Dendritic cell treated with granulocyte-macrophage colony-stimulating factor and Interleukin-4, amounts not matched to agents 40 ng/mL and 50 ng/mL, for 4 days (primary cell): ENCODE data around the gene CDH20.

Experiments used
- H3K27ac Mint-ChIP-seq: one replicate; pipeline ENCODE4 v1.8.0; 2022; ENCODE audit warnings: mild to moderate bottlenecking, mixed read lengths
- H3K27me3 Mint-ChIP-seq: one replicate; pipeline ENCODE4 v1.8.0; 2022; ENCODE audit warnings: mild to moderate bottlenecking, mixed read lengths
- H3K36me3 Mint-ChIP-seq: one replicate; pipeline ENCODE4 v1.8.0; 2022; ENCODE audit warnings: low read depth, mixed read lengths
- H3K4me1 Mint-ChIP-seq: one replicate; pipeline ENCODE4 v1.8.0; 2022; ENCODE audit warnings: low read depth, mixed read lengths
- H3K4me3 Mint-ChIP-seq: one replicate; pipeline ENCODE4 v1.8.0; 2022; ENCODE audit warnings: mild to moderate bottlenecking, moderate library complexity, mixed read lengths
- H3K9me3 Mint-ChIP-seq: one replicate; pipeline ENCODE4 v1.8.0; 2022; ENCODE audit warnings: mixed read lengths
- intact Hi-C: fragments of 100-400 bp; cut with micrococcal nuclease; formaldehyde crosslinking; loops from one replicate; pipeline ENCODE4 v1.15.0; 2022

The CDH20 gene

DNA sequence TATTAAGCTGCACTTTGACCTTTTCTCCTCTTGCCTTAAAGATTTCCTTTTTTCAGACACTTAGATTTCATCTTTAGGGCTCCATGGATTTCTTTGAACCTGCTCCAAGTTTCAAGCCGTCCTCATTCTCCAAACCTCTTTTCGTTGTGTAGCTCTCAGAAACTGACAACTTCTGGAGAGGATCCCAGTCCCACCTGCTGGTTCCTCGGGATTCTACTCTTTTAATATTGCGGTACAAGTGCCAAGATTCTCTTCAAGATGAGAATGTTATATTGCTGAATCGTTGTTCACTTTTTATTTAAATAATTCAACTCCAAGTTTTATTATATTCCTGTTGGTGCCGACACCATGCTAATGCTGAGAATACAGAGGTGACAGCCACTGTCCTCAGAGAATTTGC, 141.1 kb downstream of the CDH20 start:
- intact Hi-C loops, result no loop called here
- Mint-ChIP-seq H3K36me3 (no peaks in the 10 kb centered on the region), H3K4me3 (no peak overlapping the region), H3K27me3 (no peaks in the 10 kb centered on the region), H3K9me3 (no peaks in the 10 kb centered on the region), H3K4me1 (no peaks in the 10 kb centered on the region), H3K27ac (no peak overlapping the region)

DNA sequence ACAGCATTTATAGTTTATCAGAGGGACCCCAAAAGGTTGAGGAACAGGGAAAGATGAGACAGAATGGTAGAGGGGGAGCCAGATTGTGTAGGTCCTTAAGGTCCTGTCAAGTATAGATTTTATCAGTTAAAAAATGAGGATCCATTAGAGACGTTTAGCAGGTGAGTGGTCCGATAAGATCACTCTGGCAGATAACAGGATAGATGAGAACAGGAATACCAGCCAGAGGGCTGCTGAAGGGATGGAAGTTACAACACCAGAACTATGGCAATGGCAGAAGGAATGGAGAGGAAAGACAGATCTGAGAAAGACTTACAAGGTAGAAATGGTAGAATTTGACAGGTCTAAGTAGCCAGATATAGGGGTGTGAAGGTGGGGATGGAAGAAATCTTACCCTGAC, 141.7 kb downstream of the CDH20 start:
- intact Hi-C loops, result no loop called here
- no peaks in the 10 kb centered on the region for H3K9me3 Mint-ChIP-seq
- H3K4me1 Mint-ChIP-seq, result no peaks in the 10 kb centered on the region
- no peak overlapping the region for H3K4me3 Mint-ChIP-seq
- peaks cover 1% of the 10 kb centered on the region for H3K27me3 Mint-ChIP-seq
- H3K27ac Mint-ChIP-seq, result no peak overlapping the region
- no peaks in the 10 kb centered on the region for H3K36me3 Mint-ChIP-seq

GRCh38 chr18:61475931-61476330, 142.7 kb downstream of the CDH20 start:
- intact Hi-C loops, result no loop called here
- H3K36me3 Mint-ChIP-seq, result no peaks in the 10 kb centered on the region
- H3K27me3 Mint-ChIP-seq, result peaks cover 1% of the 10 kb centered on the region

DNA sequence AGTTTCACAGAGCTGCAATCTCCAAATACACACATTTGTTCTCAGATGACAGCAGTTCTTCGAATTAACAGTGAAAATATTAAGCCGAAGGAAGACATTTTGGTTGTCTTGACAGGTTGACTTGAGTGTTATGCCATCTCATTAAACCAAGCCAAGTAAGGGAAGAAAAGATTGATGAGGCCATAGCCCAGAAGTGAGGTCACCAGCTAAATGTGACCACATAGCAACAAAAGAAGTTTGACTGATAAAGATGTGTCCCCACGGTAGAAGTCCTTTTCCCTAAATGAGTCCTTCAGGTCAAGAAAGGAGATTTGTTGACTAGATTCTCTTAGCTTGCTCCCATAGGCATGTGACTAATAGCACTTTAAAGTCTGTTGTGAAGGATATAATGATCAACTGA, 156.1 kb downstream of the CDH20 start:
- Mint-ChIP-seq H3K27ac (no peak overlapping the region), H3K4me3 (no peak overlapping the region), H3K4me1 (no peaks in the 10 kb centered on the region), H3K36me3 (no peaks in the 10 kb centered on the region), H3K27me3 (no peaks in the 10 kb centered on the region), H3K9me3 (no peaks in the 10 kb centered on the region)
- intact Hi-C loops, result no loop called here

More at GRCh38 chr18:61475931-61476330, 142.7 kb downstream of the CDH20 start:
- Mint-ChIP-seq H3K4me1 (no peaks in the 10 kb centered on the region), H3K4me3 (no peak overlapping the region), H3K9me3 (no peaks in the 10 kb centered on the region), H3K27ac (no peak overlapping the region)

DNA sequence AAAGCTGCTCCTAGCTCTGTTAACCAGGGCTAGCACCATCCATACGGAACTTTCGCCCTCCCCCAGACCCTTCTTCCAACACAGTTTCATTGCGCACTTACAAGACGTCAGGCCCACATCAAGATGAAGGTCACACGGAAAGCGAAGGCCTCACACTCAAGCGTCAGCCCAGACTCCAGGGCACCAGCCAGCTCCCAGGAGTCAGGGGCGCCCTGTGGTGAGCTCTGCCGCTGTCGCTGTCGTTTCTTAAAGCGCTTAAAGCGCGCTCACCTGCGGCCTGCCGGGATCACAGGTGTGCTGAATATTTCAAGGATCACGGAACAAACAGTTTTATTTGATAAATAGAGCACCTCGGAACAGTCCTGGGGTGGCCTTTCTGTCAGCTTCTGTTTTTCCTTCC, 163.1 kb downstream of the CDH20 start:
- Mint-ChIP-seq H3K27me3 (no peaks in the 10 kb centered on the region), H3K36me3 (no peaks in the 10 kb centered on the region), H3K27ac (no peak overlapping the region), H3K9me3 (no peaks in the 10 kb centered on the region), H3K4me3 (no peak overlapping the region), H3K4me1 (no peaks in the 10 kb centered on the region)
- intact Hi-C loops, result no loop called here

DNA sequence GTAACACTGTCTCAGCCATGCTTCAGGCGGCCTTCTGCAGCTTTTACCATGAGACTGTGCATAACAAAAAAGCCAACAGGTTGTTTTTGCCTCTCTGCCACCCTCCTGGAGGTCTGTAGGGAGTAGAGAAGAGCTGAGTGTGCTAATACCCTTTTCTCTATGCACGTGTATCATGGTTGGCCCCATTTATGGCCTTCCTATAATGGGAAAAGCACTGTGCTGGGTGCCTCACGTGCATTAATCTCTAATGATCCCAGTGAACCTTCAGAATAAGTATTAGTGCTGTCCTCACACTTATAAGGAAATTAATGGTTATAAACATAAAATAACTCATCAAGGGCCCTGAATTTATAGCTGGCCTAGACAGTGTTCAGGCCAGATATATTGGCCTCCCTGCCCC, 164.2 kb downstream of the CDH20 start:
- intact Hi-C loops, result no loop called here
- peaks cover 2% of the 10 kb centered on the region for H3K27me3 Mint-ChIP-seq
- no peaks in the 10 kb centered on the region for H3K4me1 Mint-ChIP-seq
- no peaks in the 10 kb centered on the region for H3K36me3 Mint-ChIP-seq
- H3K9me3 Mint-ChIP-seq, result no peaks in the 10 kb centered on the region
- H3K4me3 Mint-ChIP-seq, result no peak overlapping the region
- H3K27ac Mint-ChIP-seq, result no peak overlapping the region

- Mint-ChIP-seq H3K36me3 (no peaks in the 10 kb centered on the region), H3K4me3 (no peak overlapping the region), H3K27me3 (peaks cover 12% of the 10 kb centered on the region), H3K4me1 (no peaks in the 10 kb centered on the region), H3K27ac (no peak overlapping the region), H3K9me3 (no peaks in the 10 kb centered on the region)
- intact Hi-C loops, result loop anchor here (5.0 kb wide), 3 partner anchors 180 to 820 kb away; no protein-coding TSS in a partner anchor
Observed at GRCh38 chr18:61502472-61502871, 169.2 kb downstream of the CDH20 start.

- intact Hi-C loops, result loop anchor here (5.0 kb wide), 3 partner anchors 181 to 821 kb away; no protein-coding TSS in a partner anchor
- Mint-ChIP-seq H3K4me1 (no peaks in the 10 kb centered on the region), H3K9me3 (no peaks in the 10 kb centered on the region), H3K27me3 (peaks cover 12% of the 10 kb centered on the region), H3K27ac (no peak overlapping the region), H3K4me3 (no peak overlapping the region), H3K36me3 (no peaks in the 10 kb centered on the region)
Observed at GRCh38 chr18:61503688-61504087, 170.5 kb downstream of the CDH20 start.

GRCh38 chr18:61528961-61529360, 195.7 kb downstream of the CDH20 start:
- Mint-ChIP-seq H3K36me3 (no peaks in the 10 kb centered on the region), H3K4me3 (no peak overlapping the region), H3K9me3 (no peaks in the 10 kb centered on the region), H3K4me1 (no peaks in the 10 kb centered on the region), H3K27ac (no peak overlapping the region), H3K27me3 (peaks cover 4% of the 10 kb centered on the region)
- intact Hi-C loops, result no loop called here

DNA sequence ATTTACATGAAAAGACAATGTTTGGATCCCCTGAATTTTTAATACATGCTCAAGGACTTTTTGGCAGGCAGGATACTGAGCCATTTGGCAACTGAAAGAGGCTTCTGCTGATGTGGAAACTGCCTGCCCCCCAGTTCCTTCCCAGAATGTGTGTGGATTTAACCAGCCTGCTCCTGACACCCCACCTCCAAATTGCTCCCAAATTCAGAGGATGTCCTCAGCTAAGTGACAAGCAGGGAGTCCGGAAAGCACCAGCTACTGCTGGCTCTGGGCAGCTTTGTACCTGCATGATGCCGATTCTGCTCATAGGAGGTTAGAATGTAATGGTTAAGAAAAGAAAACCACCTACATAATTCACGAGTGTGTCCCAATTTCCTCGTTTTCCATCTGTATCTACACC, 197.5 kb downstream of the CDH20 start:
- no peaks in the 10 kb centered on the region for H3K36me3 Mint-ChIP-seq
- peaks cover 4% of the 10 kb centered on the region for H3K27me3 Mint-ChIP-seq
- no peak overlapping the region for H3K27ac Mint-ChIP-seq
- no peaks in the 10 kb centered on the region for H3K4me1 Mint-ChIP-seq
- H3K4me3 Mint-ChIP-seq, result no peak overlapping the region
- intact Hi-C loops, result no loop called here
- H3K9me3 Mint-ChIP-seq, result no peaks in the 10 kb centered on the region

- Mint-ChIP-seq H3K4me3 (no peak overlapping the region), H3K9me3 (no peaks in the 10 kb centered on the region), H3K27me3 (peaks cover 4% of the 10 kb centered on the region), H3K4me1 (no peaks in the 10 kb centered on the region), H3K27ac (no peak overlapping the region), H3K36me3 (no peaks in the 10 kb centered on the region)
- intact Hi-C loops, result no loop called here
Observed at GRCh38 chr18:61531182-61531581, 198.0 kb downstream of the CDH20 start.

DNA sequence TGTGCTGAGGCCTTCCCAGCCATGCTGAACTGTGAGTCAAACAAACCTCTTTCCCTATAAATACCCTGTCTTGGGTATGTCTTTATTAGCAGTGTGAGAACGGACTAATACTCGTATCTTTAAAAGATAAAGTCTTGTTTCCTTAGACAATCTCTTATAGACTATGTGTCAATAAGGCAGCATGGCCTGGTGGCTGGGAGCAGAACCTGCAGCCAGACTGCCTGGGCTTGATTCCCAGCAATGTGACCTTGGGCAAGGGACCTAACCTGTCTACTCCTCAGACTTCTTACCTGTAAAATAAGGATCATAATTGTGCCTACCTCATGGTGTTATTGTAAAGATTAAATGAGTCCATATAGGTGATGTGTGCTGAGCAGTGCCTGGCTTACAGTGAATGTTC, 198.7 kb downstream of the CDH20 start:
- no peaks in the 10 kb centered on the region for H3K9me3 Mint-ChIP-seq
- intact Hi-C loops, result no loop called here
- H3K36me3 Mint-ChIP-seq, result no peaks in the 10 kb centered on the region
- peaks cover 4% of the 10 kb centered on the region for H3K27me3 Mint-ChIP-seq
- no peak overlapping the region for H3K27ac Mint-ChIP-seq
- no peaks in the 10 kb centered on the region for H3K4me1 Mint-ChIP-seq
- H3K4me3 Mint-ChIP-seq, result no peak overlapping the region

DNA sequence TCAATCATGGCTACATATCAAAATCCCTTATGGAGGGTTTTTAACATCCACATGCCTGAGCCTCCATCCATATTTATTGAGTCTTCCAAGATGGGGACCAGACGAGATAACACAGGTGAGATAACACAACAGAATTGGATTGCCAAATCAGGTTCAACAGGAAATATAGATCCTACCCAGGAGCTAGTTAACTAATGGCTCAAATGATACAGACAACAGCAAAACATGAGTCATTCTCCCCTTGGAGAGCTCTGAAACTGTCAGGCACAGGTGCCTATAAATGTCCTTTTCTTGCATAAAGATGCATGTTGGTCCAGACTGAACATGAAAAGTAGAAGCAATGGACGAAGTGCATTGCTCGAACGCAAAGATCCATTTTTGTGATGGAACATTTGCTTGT, 202.2 kb downstream of the CDH20 start:
- Mint-ChIP-seq H3K4me3 (no peak overlapping the region), H3K27me3 (peaks cover 5% of the 10 kb centered on the region), H3K4me1 (no peaks in the 10 kb centered on the region), H3K27ac (no peak overlapping the region), H3K36me3 (no peaks in the 10 kb centered on the region), H3K9me3 (no peaks in the 10 kb centered on the region)
- intact Hi-C loops, result no loop called here

GRCh38 chr18:61541673-61542072, 208.4 kb downstream of the CDH20 start:
- Mint-ChIP-seq H3K27me3 (peaks cover 7% of the 10 kb centered on the region), H3K4me1 (no peaks in the 10 kb centered on the region), H3K36me3 (no peaks in the 10 kb centered on the region), H3K9me3 (no peaks in the 10 kb centered on the region), H3K4me3 (no peak overlapping the region), H3K27ac (no peak overlapping the region)
- intact Hi-C loops, result no loop called here

DNA sequence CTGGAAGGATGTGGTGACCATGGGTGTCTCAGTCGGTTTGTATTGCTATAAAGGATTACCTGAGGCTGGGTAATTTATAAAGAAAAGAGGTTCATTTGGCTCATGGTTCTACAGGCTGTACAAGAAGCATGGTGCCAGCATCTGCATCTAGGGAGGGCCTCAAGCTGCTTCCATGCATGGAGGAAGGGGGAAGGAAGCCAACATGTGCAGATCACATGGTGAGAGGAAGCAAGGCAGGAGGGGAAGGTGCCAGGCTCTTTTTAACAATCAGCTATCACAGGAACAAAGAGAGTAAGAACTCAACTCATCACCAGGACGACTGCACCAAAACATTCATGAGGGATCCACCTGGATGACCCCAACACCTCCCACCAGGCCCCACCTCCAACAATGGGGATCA, 209.4 kb downstream of the CDH20 start:
- no peaks in the 10 kb centered on the region for H3K4me1 Mint-ChIP-seq
- H3K27me3 Mint-ChIP-seq, result peaks cover 5% of the 10 kb centered on the region
- no peaks in the 10 kb centered on the region for H3K36me3 Mint-ChIP-seq
- no peak overlapping the region for H3K27ac Mint-ChIP-seq
- intact Hi-C loops, result no loop called here
- H3K9me3 Mint-ChIP-seq, result no peaks in the 10 kb centered on the region
- H3K4me3 Mint-ChIP-seq, result no peak overlapping the region
